Prostate gland (tissue), 2 donors: ENCODE data around the gene DGKZ. TPM values are rescaled to one million over a fixed set of nuclear protein-coding genes. Genes with fewer than 3 reads are reported as not detected.
A peak's percentile ranks its signal among the peaks of the same experiment; 100 is the strongest.

Experiments used
- DNase-seq: peaks from one replicate; pipeline ENCODE4 v3.0.0-alpha.2; 2019; ENCODE audit warnings: low spot score
- H3K27ac ChIP-seq, 2 donors: fragments of 200-600 bp; sonication (generic); 2 replicates each; pipeline ENCODE4 v1.5.1; 2017 to 2019
- H3K27me3 ChIP-seq: fragments of 200-600 bp; sonication (generic); replicated peaks from 2 replicates; pipeline ENCODE4 v1.5.1; 2019; ENCODE audit not compliant: insufficient read depth
- H3K36me3 ChIP-seq, 2 donors: fragments of 200-600 bp; sonication (generic); 1 replicate in 1 of 2; 2 replicates in 1 of 2; pipeline versions ENCODE4 v1.5.1 to v1.8.1; 2017 to 2019
- H3K4me1 ChIP-seq: fragments of 200-600 bp; sonication (generic); replicated peaks from 2 replicates; pipeline ENCODE4 v1.5.1; 2019
- H3K4me3 ChIP-seq, 2 donors: fragments of 200-600 bp; sonication (generic); 2 replicates each; pipeline ENCODE4 v1.5.1; 2017 to 2019
- H3K9me3 ChIP-seq: fragments of 200-600 bp; sonication (generic); 2 replicates; pipeline ENCODE4 v1.5.1; 2017
- CTCF ChIP-seq, 4 experiments: fragments of 200-600 bp in 2 of 4; fragments of 450-650 bp in 2 of 4; sonication (generic) in 2 of 4; IDR thresholded peaks; 1 replicate in 3 of 4; 2 replicates in 1 of 4; pipeline ENCODE4 v1.5.1; 2016 to 2019; ENCODE audit warnings: antibody characterized with exemption in 4 of 4, mild to moderate bottlenecking in 2 of 4, moderate library complexity in 2 of 4
- POLR2A ChIP-seq: fragments of 450-650 bp; IDR thresholded peaks from one replicate; pipeline ENCODE4 v1.6.1; 2016; ENCODE audit warnings: antibody characterized with exemption, mild to moderate bottlenecking
- POLR2AphosphoS5 ChIP-seq: sonication (generic); formaldehyde crosslinking; IDR thresholded peaks from one replicate; pipeline ENCODE4 v1.6.1; 2017; ENCODE audit warnings: antibody characterized with exemption
- WGBS: methylation state at CpG from one replicate; pipeline ENCODE4 v1.1.5; 2018; 5-methylcytosine and 5-hydroxymethylcytosine counted together
- intact Hi-C: fragments of 100-400 bp; cut with DNase I; formaldehyde crosslinking; loops from one replicate; pipeline ENCODE4 v1.14.2; 2022
- total RNA-seq, 2 donors: library from RNA; depleted of rRNA; stranded (reverse); fragments of >200 nt; gene quantifications; one replicate each; pipeline ENCODE4 v1.1.0, GENCODE V29; 2016

DGKZ gene
- total RNA-seq, 2 donors from 2014 or later = 53.6 to 95.0 TPM

- 44% methylated on average over 10 of the region's 10 CpGs for whole genome bisulfite sequencing
- Histone ChIP-seq H3K4me1 (peaks cover 2% of the 10 kb centered on the region), H3K4me3 (peak overlapping the region; percentile 8 to 23), H3K27ac (peak overlapping the region; percentile 44 to 49), H3K27me3 (no peaks in the 10 kb centered on the region), H3K36me3 (no peaks in the 10 kb centered on the region), H3K9me3 (no peaks in the 10 kb centered on the region)
- DNase-seq = no peak
- TF ChIP-seq POLR2AphosphoS5 (no peak), POLR2A (no peak), CTCF (IDR thresholded peaks at IDR 0.05) (no peak)
- intact Hi-C loops = loop anchor here (2.0 kb wide), 1 partner anchor 23 kb away; no protein-coding TSS in a partner anchor
Observed at GRCh38 chr11:46345881-46346484, 1.3 kb upstream of the DGKZ start.

- peak overlapping the region; percentile 71 for H3K4me3 ChIP-seq
- TF ChIP-seq CTCF (IDR thresholded peaks at IDR 0.05) (no peak), POLR2A (peak; percentile 29)
- H3K27ac ChIP-seq = peak overlapping the region; percentile 33 to 43
- intact Hi-C loops = loop anchor here (2.0 kb wide), 1 partner anchor 21 kb away; no protein-coding TSS in a partner anchor
- peaks cover 13% of the 10 kb centered on the region for H3K4me1 ChIP-seq
- H3K9me3 ChIP-seq = no peaks in the 10 kb centered on the region
- 28% methylated on average over 39 of the region's 63 CpGs for WGBS
- H3K27me3 ChIP-seq = no peaks in the 10 kb centered on the region
- no peaks in the 10 kb centered on the region for H3K36me3 ChIP-seq
- no peak for DNase-seq
Observed at GRCh38 chr11:46347637-46348311, 511 bp downstream of the DGKZ start.

- Histone ChIP-seq H3K36me3 (no peaks in the 10 kb centered on the region), H3K9me3 (no peaks in the 10 kb centered on the region), H3K27ac (no peak overlapping the region), H3K4me1 (peaks cover 13% of the 10 kb centered on the region), H3K27me3 (no peaks in the 10 kb centered on the region), H3K4me3 (peak overlapping the region; percentile 71)
- 64% methylated on average over 18 of the region's 18 CpGs for WGBS
- DNase-seq = no peak
- TF ChIP-seq POLR2A (no peak), POLR2AphosphoS5 (no peak), CTCF (IDR thresholded peaks at IDR 0.05) (no peak)
- intact Hi-C loops = no loop called here
Observed at GRCh38 chr11:46348566-46349401, 1.5 kb downstream of the DGKZ start.

- Histone ChIP-seq H3K4me3 (no peak overlapping the region), H3K36me3 (no peaks in the 10 kb centered on the region), H3K9me3 (no peaks in the 10 kb centered on the region), H3K4me1 (peaks cover 13% of the 10 kb centered on the region), H3K27ac (no peak overlapping the region), H3K27me3 (no peaks in the 10 kb centered on the region)
- intact Hi-C loops = no loop called here
- no peak for TF ChIP-seq POLR2A
- TF ChIP-seq POLR2AphosphoS5 = no peak
- TF ChIP-seq CTCF (IDR thresholded peaks at IDR 0.05) = no peak
- no peak for DNase-seq
- WGBS = 40% methylated on average over 3 of the region's 3 CpGs
Observed at GRCh38 chr11:46350695-46351094, 3.4 kb downstream of the DGKZ start.
